Suprapubic skin (tissue), 4 donors: ENCODE data around the gene SPATA7.

Experiments
- CTCF ChIP-seq, 2 donors: fragments of 200-600 bp in 1 of 2; fragments of 450-650 bp in 1 of 2; sonication (generic) in 1 of 2; IDR thresholded peaks; one replicate each; pipeline ENCODE4 v1.5.1; 2016 to 2019; ENCODE audit warnings: antibody characterized with exemption in 2 of 2, mild to moderate bottlenecking in 1 of 2, moderate library complexity in 1 of 2
- POLR2A ChIP-seq, 2 donors: fragments of 450-650 bp; IDR thresholded peaks; one replicate each; pipeline ENCODE4 v1.6.1; 2017; ENCODE audit warnings: antibody characterized with exemption in 2 of 2, mild to moderate bottlenecking in 2 of 2, moderate library complexity in 2 of 2
- POLR2AphosphoS5 ChIP-seq, 3 donors: sonication (generic); formaldehyde crosslinking; IDR thresholded peaks; one replicate each; pipeline ENCODE4 v1.6.1; 2017; ENCODE audit warnings: antibody characterized with exemption in 3 of 3

GRCh38 chr14:88477513-88478250 lies 92.2 kb downstream of the SPATA7 start:
- no peak for TF ChIP-seq CTCF (IDR thresholded peaks at IDR 0.05)
- TF ChIP-seq POLR2A (IDR thresholded peaks at IDR 0.05) = no peak
- TF ChIP-seq POLR2AphosphoS5 (IDR thresholded peaks at IDR 0.05) = no peak
